Cardiac fibroblast (primary cell): ENCODE results near the gene CHST15.

Experiments
- DNase-seq, 2 donors: peaks; one replicate each; pipeline versions ENCODE4 v3.0.0 to v3.0.0-alpha.2; 2010; ENCODE audit warnings: low read depth in 2 of 2
- H3K4me3 ChIP-seq, 2 donors: replicated peaks in 1 of 2; 1 replicate in 1 of 2; 2 replicates in 1 of 2; pipeline ENCODE4 v1.5.1; 2011; ENCODE audit warnings: low read depth in 2 of 2, low read length in 2 of 2, mild to moderate bottlenecking in 2 of 2, moderate library complexity in 1 of 2
- CTCF ChIP-seq: IDR thresholded peaks from one replicate; pipeline ENCODE4 v1.5.1; 2011; ENCODE audit warnings: low read depth, mild to moderate bottlenecking, low read length, inconsistent platforms

CHST15 gene

GRCh38 chr10:124127965-124128810 lies 34.8 kb upstream of the CHST15 start:
- no peak for DNase-seq
- no peak overlapping the region for H3K4me3 ChIP-seq
- TF ChIP-seq CTCF = no peak

- no peak for TF ChIP-seq CTCF
- no peak for DNase-seq
- H3K4me3 ChIP-seq = no peak overlapping the region
Measured at GRCh38 chr10:124127563-124127962, 34.2 kb upstream of the CHST15 start.

- no peak for TF ChIP-seq CTCF
- H3K4me3 ChIP-seq = no peak overlapping the region
- DNase-seq = no peak
Measured at GRCh38 chr10:124126983-124127385, 33.6 kb upstream of the CHST15 start.

- no peak overlapping the region for H3K4me3 ChIP-seq
- no peak for DNase-seq
- TF ChIP-seq CTCF = no peak
Measured at GRCh38 chr10:124126145-124126982, 33.0 kb upstream of the CHST15 start.

GRCh38 chr10:124125305-124126116 lies 32.1 kb upstream of the CHST15 start:
- H3K4me3 ChIP-seq = no peak overlapping the region
- peak; percentile 7 to 10 for DNase-seq
- no peak for TF ChIP-seq CTCF

GRCh38 chr10:124124769-124125161 lies 31.4 kb upstream of the CHST15 start:
- no peak for TF ChIP-seq CTCF
- no peak overlapping the region for H3K4me3 ChIP-seq
- no peak for DNase-seq
